Activated naive CD8-positive, alpha-beta T cell (primary cell): ENCODE results near the gene ANKS4B.
"Not testable (repeated sequence)": the region's sequence is repeated elsewhere in the genome, so short reads cannot be mapped to it uniquely, and the experiment has no call there.

Source experiments
- H3K27ac Mint-ChIP-seq: one replicate; pipeline ENCODE4 v1.8.0; 2021; ENCODE audit warnings: mixed read lengths
- H3K27me3 Mint-ChIP-seq: one replicate; pipeline ENCODE4 v1.8.0; 2021; ENCODE audit warnings: mixed read lengths
- H3K36me3 Mint-ChIP-seq: one replicate; pipeline ENCODE4 v1.8.0; 2021; ENCODE audit warnings: mixed read lengths
- H3K4me1 Mint-ChIP-seq: one replicate; pipeline ENCODE4 v1.8.0; 2021; ENCODE audit warnings: low read depth, mixed read lengths
- H3K4me3 Mint-ChIP-seq: one replicate; pipeline ENCODE4 v1.8.0; 2021; ENCODE audit warnings: mild to moderate bottlenecking, mixed read lengths
- H3K9me3 Mint-ChIP-seq: one replicate; pipeline ENCODE4 v1.8.0; 2021; ENCODE audit warnings: low read depth, mixed read lengths

The ANKS4B gene

DNA sequence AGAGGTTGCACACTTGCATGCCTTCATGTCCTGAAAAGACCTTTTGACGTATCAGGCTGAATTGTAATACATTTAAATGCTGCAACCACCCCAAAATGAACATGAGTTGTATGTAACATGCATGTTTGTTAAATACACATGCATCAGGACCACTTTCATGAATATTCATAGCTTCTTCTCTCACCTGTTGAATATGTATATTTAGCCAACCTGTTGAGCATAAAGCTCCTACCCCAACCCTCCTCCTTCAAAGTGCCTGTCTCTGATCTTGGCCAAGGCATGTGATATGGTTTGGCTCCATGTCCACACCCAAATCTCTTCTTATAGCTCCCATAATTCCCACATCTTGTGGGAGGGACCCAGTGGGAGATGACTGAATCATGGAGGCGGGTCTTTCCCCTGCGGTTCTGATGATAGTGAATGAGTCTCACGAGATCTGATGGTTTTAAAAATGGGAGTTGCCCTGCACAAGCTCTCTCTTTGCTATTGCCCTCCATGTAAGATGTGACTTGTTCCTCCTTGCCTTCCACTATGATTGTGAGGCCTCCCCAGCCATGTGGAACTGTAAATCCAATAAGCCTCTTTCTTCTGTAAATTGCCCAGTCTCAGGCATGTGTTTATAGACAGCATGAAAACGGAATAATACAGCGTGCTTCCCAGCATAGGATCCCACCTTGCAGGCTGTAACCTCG lies 48.3 kb downstream of the ANKS4B start:
- peaks cover 11% of the 10 kb centered on the region for H3K4me1 Mint-ChIP-seq
- H3K27me3 Mint-ChIP-seq = peaks cover 49% of the 10 kb centered on the region
- H3K36me3 Mint-ChIP-seq = no peaks in the 10 kb centered on the region
- no peak overlapping the region for H3K4me3 Mint-ChIP-seq
- H3K27ac Mint-ChIP-seq = no peak overlapping the region
- H3K9me3 Mint-ChIP-seq = peaks cover 7% of the 10 kb centered on the region

DNA sequence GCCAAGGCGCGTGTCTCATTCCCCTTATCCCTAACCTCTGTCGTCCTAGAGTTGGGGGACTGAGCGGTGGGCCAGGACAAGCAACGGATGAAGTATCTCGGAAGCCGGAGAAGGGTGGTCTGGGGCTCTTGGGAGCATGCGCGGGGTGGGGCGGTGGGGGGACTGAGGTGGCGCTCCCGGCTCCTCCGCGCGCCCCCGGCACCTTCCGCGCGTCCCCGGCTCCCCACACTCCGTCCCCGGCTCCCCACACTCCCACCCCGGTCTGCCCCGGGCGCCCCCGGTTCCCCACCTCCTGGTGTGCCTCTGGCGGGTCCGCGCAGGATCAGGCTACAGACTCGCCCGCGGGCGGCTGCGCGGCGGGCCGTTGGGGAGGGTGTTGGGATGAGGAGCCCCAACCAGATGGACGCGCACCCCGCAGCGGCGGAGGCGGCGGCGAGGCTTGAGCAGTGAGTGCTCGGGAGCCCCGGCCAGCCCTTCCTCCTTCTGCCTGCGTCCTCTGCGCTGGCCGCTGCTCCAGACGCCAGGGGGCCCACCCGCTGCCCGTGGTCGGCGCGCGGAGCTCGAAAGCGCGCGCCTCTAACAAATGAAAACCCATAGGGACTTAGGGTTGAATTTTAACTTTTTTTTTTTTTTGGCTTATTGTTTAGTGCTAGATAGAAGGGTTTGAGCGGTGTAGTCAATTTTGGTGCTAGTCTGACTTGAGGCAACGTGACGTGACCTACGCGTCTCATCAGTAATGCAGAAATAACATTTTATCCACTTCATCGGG lies 50.2 kb downstream of the ANKS4B start:
- Mint-ChIP-seq H3K27me3 (peaks cover 45% of the 10 kb centered on the region), H3K4me3 (peak overlapping the region; percentile 35), H3K4me1 (peaks cover 5% of the 10 kb centered on the region), H3K27ac (no peak overlapping the region), H3K36me3 (no peaks in the 10 kb centered on the region), H3K9me3 (peaks cover 7% of the 10 kb centered on the region)

GRCh38 chr16:21284414-21284813 lies 50.9 kb downstream of the ANKS4B start:
- Mint-ChIP-seq H3K4me1 (peaks cover 5% of the 10 kb centered on the region), H3K4me3 (peak overlapping the region; percentile 3), H3K9me3 (peaks cover 14% of the 10 kb centered on the region), H3K27ac (no peak overlapping the region), H3K27me3 (peaks cover 39% of the 10 kb centered on the region), H3K36me3 (no peaks in the 10 kb centered on the region)

GRCh38 chr16:21285314-21285713 lies 51.8 kb downstream of the ANKS4B start:
- peaks cover 35% of the 10 kb centered on the region for H3K27me3 Mint-ChIP-seq

GRCh38 chr16:21289789-21290188 lies 56.3 kb downstream of the ANKS4B start:
- H3K27ac Mint-ChIP-seq, H3K36me3 Mint-ChIP-seq, H3K4me1 Mint-ChIP-seq, H3K4me3 Mint-ChIP-seq, H3K9me3 Mint-ChIP-seq: not testable (repeated sequence)
- H3K27me3 Mint-ChIP-seq = peaks cover 21% of the 10 kb centered on the region

More at GRCh38 chr16:21285314-21285713, 51.8 kb downstream of the ANKS4B start:
- H3K9me3 Mint-ChIP-seq = peaks cover 14% of the 10 kb centered on the region
- peaks cover 5% of the 10 kb centered on the region for H3K4me1 Mint-ChIP-seq
- H3K4me3 Mint-ChIP-seq = no peak overlapping the region
- no peak overlapping the region for H3K27ac Mint-ChIP-seq
- H3K36me3 Mint-ChIP-seq = no peaks in the 10 kb centered on the region

DNA sequence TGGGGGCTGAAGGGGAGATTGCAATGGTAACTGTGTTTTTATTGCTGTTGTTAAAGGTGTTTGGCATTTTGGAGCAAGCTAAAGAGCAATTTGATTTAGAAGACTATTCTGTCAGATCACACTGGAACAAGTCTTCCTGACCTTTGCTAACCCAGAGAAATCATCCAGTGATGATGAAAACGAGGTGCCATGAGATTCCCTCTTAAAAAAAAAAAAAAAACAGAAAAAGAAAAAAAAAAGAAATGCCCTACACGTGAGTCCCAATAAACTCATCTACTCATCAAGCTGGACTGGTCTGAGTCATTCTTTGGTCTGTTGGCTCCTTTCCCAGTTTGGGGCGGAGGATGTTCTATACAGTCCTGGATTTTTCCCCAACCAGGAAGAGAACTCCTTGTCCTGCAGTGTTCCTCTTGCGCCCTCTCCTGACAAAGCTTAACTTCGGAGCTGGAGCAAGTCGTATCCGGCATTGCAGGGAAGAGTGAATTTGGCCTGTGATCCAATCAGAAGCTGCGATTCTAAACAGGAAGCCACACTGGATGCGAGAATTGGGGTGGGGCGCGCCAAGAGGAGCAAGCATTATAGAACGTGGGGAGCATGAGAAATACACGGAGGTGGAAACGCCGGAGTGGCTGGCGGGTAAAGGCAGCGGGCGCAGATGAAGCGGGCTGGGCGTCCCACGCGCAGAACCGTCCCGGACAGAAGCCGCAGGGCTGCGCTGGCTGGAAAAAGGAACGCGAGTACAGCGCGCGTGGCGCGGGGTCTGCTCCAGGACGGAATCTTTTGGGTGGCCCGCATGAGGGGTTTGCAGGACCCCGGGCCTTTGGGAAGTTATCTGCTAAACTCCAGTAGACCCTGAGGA lies 67.0 kb downstream of the ANKS4B start:
- Mint-ChIP-seq H3K27ac (peak overlapping the region; percentile 64), H3K4me1 (peaks cover 26% of the 10 kb centered on the region), H3K36me3 (no peaks in the 10 kb centered on the region), H3K9me3 (no peaks in the 10 kb centered on the region), H3K4me3 (peak overlapping the region; percentile 89), H3K27me3 (peaks cover 18% of the 10 kb centered on the region)

- Mint-ChIP-seq H3K27ac (peak overlapping the region; percentile 64), H3K27me3 (peaks cover 20% of the 10 kb centered on the region), H3K4me1 (peaks cover 26% of the 10 kb centered on the region), H3K36me3 (no peaks in the 10 kb centered on the region), H3K9me3 (no peaks in the 10 kb centered on the region), H3K4me3 (peak overlapping the region; percentile 89)
These were observed 67.8 kb downstream of the ANKS4B start for GRCh38 chr16:21301168-21301894.

DNA sequence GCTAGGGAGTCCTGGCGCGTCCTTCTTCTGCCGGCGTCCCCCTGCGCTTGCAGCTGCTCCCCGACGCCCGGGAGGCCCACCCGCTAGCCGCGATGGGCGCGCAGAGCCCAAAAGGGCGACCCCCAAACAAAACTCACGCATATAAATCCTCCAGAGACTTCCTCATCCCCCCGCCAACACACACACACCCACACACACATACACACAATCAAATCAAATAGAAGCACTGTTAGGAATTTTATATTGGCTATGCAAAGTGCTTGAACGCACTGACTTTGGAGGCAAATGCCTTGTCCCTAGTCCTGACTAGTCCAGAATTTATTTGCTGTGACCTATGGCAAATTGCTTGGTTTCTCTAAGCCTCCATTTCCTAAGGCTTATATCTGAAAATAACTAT lies 68.4 kb downstream of the ANKS4B start:
- H3K27me3 Mint-ChIP-seq = peaks cover 20% of the 10 kb centered on the region
- no peaks in the 10 kb centered on the region for H3K9me3 Mint-ChIP-seq
- no peaks in the 10 kb centered on the region for H3K36me3 Mint-ChIP-seq
- H3K27ac Mint-ChIP-seq = no peak overlapping the region
- H3K4me1 Mint-ChIP-seq = peaks cover 26% of the 10 kb centered on the region
- peak overlapping the region; percentile 89 for H3K4me3 Mint-ChIP-seq

DNA sequence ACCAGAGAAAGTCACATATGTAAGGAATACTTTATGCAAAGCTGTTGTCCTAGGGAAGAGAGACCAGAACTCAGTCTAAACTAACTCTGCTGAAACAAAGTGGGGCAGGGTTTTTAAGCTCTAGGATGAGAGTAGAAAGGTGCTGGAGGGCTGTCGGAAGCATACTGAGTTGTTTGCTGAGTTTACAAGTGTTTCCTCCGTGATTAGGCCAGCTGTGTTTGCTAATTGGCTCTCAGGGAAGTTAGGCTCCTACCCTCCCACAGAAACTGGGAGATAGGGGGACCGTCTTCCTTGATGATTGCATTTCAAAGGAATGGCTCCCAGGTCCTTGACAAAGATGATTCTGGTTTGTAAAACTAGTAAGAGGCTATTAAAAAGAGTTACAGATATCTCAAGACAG lies 69.0 kb downstream of the ANKS4B start:
- peak overlapping the region; percentile 89 for H3K4me3 Mint-ChIP-seq
- H3K36me3 Mint-ChIP-seq = no peaks in the 10 kb centered on the region
- no peak overlapping the region for H3K27ac Mint-ChIP-seq
- peaks cover 20% of the 10 kb centered on the region for H3K27me3 Mint-ChIP-seq
- no peaks in the 10 kb centered on the region for H3K9me3 Mint-ChIP-seq
- peaks cover 26% of the 10 kb centered on the region for H3K4me1 Mint-ChIP-seq

- Mint-ChIP-seq H3K27me3 (peaks cover 20% of the 10 kb centered on the region), H3K4me3 (no peak overlapping the region), H3K36me3 (no peaks in the 10 kb centered on the region), H3K27ac (no peak overlapping the region), H3K9me3 (no peaks in the 10 kb centered on the region), H3K4me1 (peaks cover 26% of the 10 kb centered on the region)
These were observed 69.5 kb downstream of the ANKS4B start for GRCh38 chr16:21302898-21303528.
